Spleen (tissue), 11 donors: ENCODE measurements around the gene LRRC74B. TPM values are rescaled to one million over a fixed set of nuclear protein-coding genes. Genes with fewer than 3 reads are reported as not detected.
"Not testable (repeated sequence)": the region's sequence is repeated elsewhere in the genome, so short reads cannot be mapped to it uniquely, and the experiment has no call there.

Experiments
- DNase-seq: peaks from one replicate; pipeline ENCODE4 v3.0.0-alpha.2; 2020
- H3K27ac ChIP-seq, 8 donors: fragments of 200-600 bp; sonication (generic) in 7 of 8; 1 replicate in 4 of 8; 2 replicates in 4 of 8; pipeline versions ENCODE4 v1.5.0 to v1.8.0; 2016 to 2021; ENCODE audit warnings: inconsistent platforms in 4 of 8, mild to moderate bottlenecking in 4 of 8, moderate library complexity in 1 of 8
- H3K27me3 ChIP-seq, 7 donors: fragments of 200-600 bp; sonication (generic) in 6 of 7; replicated peaks in 1 of 7; 1 replicate in 4 of 7; 2 replicates in 3 of 7; pipeline versions ENCODE4 v1.5.0 to v1.8.0; 2016 to 2021; ENCODE audit warnings: inconsistent platforms in 3 of 7, mild to moderate bottlenecking in 1 of 7
- H3K36me3 ChIP-seq, 6 donors: fragments of 200-600 bp; sonication (generic) in 5 of 6; 1 replicate in 4 of 6; 2 replicates in 2 of 6; pipeline versions ENCODE4 v1.5.0 to v1.8.0; 2016 to 2021; ENCODE audit warnings: inconsistent platforms in 2 of 6
- H3K4me1 ChIP-seq, 6 donors: fragments of 200-600 bp; sonication (generic) in 5 of 6; 1 replicate in 3 of 6; 2 replicates in 3 of 6; pipeline versions ENCODE4 v1.5.0 to v1.8.0; 2016 to 2021; ENCODE audit warnings: inconsistent platforms in 3 of 6
- H3K4me3 ChIP-seq, 8 donors: fragments of 200-600 bp; sonication (generic) in 7 of 8; 1 replicate in 4 of 8; 2 replicates in 4 of 8; pipeline versions ENCODE4 v1.5.0 to v1.8.0; 2016 to 2021; ENCODE audit warnings: inconsistent platforms in 4 of 8, mild to moderate bottlenecking in 4 of 8, moderate library complexity in 2 of 8
- H3K9me3 ChIP-seq, 8 donors: fragments of 200-600 bp; sonication (generic) in 7 of 8; 1 replicate in 4 of 8; 2 replicates in 4 of 8; pipeline versions ENCODE4 v1.5.0 to v1.8.0; 2016 to 2021; ENCODE audit warnings: inconsistent platforms in 4 of 8
- CTCF ChIP-seq, 11 experiments: fragments of 200-600 bp in 7 of 11; fragments of 450-650 bp in 4 of 11; sonication (generic) in 4 of 11; IDR thresholded peaks in 8 of 11; conservative IDR thresholded peaks in 3 of 11; 1 replicate in 7 of 11; 2 replicates in 4 of 11; pipeline versions ENCODE4 v1.4.0 to v1.8.0; 2016 to 2021; ENCODE audit warnings: antibody characterized with exemption in 11 of 11, inconsistent platforms in 4 of 11, mild to moderate bottlenecking in 1 of 11
- POLR2A ChIP-seq, 3 donors: fragments of 450-650 bp; IDR thresholded peaks; one replicate each; pipeline ENCODE4 v1.5.1; 2017; ENCODE audit warnings: antibody characterized with exemption in 3 of 3, mild to moderate bottlenecking in 1 of 3
- POLR2AphosphoS5 ChIP-seq, 3 donors: sonication (generic); formaldehyde crosslinking; IDR thresholded peaks; one replicate each; pipeline ENCODE4 v1.5.1; 2017; ENCODE audit warnings: antibody characterized with exemption in 3 of 3
- WGBS, 5 donors: extraction: QIAGEN DNeasy Blood & Tissue Kit in 3 of 5; methylation state at CpG; one replicate each; pipeline versions ENCODE4 v1.1.5 to v1.1.7; 2013 to 2018; 5-methylcytosine and 5-hydroxymethylcytosine counted together
- intact Hi-C: fragments of 100-400 bp; cut with DNase I; formaldehyde crosslinking; loops from one replicate; pipeline ENCODE4 v1.15.0; 2023; ENCODE audit warnings: low total_unique reads
- polyA plus RNA-seq, 3 donors: library from polyadenylated mRNA; stranded (reverse); fragments of 200-250 nt; gene quantifications; one replicate each; pipeline ENCODE4 v1.2.1, GENCODE V29; 2013
- total RNA-seq, 7 donors: library from RNA; depleted of rRNA in 3 of 7; stranded (reverse); fragments of >200 nt in 3 of 7; fragmentation: NEBNext Ultra II Directional in 4 of 7; extraction: Animal tissue kit (Norgen Biotek cat#: 25700) in 4 of 7; gene quantifications; one replicate each; pipeline versions ENCODE4 v1.1.0 to v1.2.1, GENCODE V29; 2016 to 2021
- donor health status: healthy with polysubstance abuse.
- donor health status: DM: no; HTN: no; CAD: no; lungs with moderate emphysema.
- donor health status: DM: no; HTN: no; CAD: no.
- donor health status: Bipolar disorder and iron deficiency.
- donor health status: healthy.
- donor health status: DM: no; HTN: no; CAD: no.
- donor health status: DM: yes; HTN: yes; CAD: no.

Gene LRRC74B
- total and polyA plus RNA-seq, 10 donors = 0.03 TPM; not detected in 9

GRCh38 chr22:21054046-21054713, 8.4 kb downstream of the LRRC74B start:
- intact Hi-C loops = no loop called here
- no peak overlapping the region for H3K27ac ChIP-seq
- no peak overlapping the region for H3K4me3 ChIP-seq
- TF ChIP-seq POLR2A (IDR thresholded peaks at IDR 0.05) (no peak), CTCF (IDR thresholded peaks at IDR 0.05 in 8 of 11, conservative IDR thresholded peaks at IDR 0.05 in 3 of 11) (no peak), POLR2AphosphoS5 (IDR thresholded peaks at IDR 0.05) (no peak)
- 87 to 96% (median 92%) methylated on average over 15 of the region's 15 CpGs for WGBS, 5 donors
- H3K27me3 ChIP-seq = peaks cover 0 to 24% (median 0%) of the 10 kb centered on the region in 7 donors
- no peak for DNase-seq
- no peaks in the 10 kb centered on the region for H3K36me3 ChIP-seq
- peaks cover 0 to 9% (median 4%) of the 10 kb centered on the region in 6 donors for H3K4me1 ChIP-seq
- H3K9me3 ChIP-seq = no peaks in the 10 kb centered on the region

GRCh38 chr22:21054714-21055563, 9.2 kb downstream of the LRRC74B start:
- WGBS, 5 donors = 88 to 98% (median 91%) methylated on average over 9 to 11 of the region's 11 CpGs
- no peak overlapping the region for H3K27ac ChIP-seq
- no peaks in the 10 kb centered on the region for H3K9me3 ChIP-seq
- TF ChIP-seq CTCF (IDR thresholded peaks at IDR 0.05 in 8 of 11, conservative IDR thresholded peaks at IDR 0.05 in 3 of 11) = no peak
- TF ChIP-seq POLR2A (IDR thresholded peaks at IDR 0.05) = no peak
- no peak for TF ChIP-seq POLR2AphosphoS5 (IDR thresholded peaks at IDR 0.05)
- H3K27me3 ChIP-seq = peaks cover 0 to 24% (median 0%) of the 10 kb centered on the region in 7 donors
- H3K4me1 ChIP-seq = peaks cover 0 to 9% (median 4%) of the 10 kb centered on the region in 6 donors
- peak; percentile 61 for DNase-seq
- H3K4me3 ChIP-seq = no peak overlapping the region
- intact Hi-C loops = no loop called here
- H3K36me3 ChIP-seq = no peaks in the 10 kb centered on the region

- Histone ChIP-seq H3K27ac (no peak overlapping the region), H3K4me3 (no peak overlapping the region), H3K27me3 (peaks cover 0 to 24% (median 0%) of the 10 kb centered on the region in 7 donors), H3K36me3 (no peaks in the 10 kb centered on the region), H3K9me3 (no peaks in the 10 kb centered on the region), H3K4me1 (peaks cover 0 to 9% (median 4%) of the 10 kb centered on the region in 6 donors)
- DNase-seq = no peak
- intact Hi-C loops = no loop called here
- no peak for TF ChIP-seq CTCF (IDR thresholded peaks at IDR 0.05 in 8 of 11, conservative IDR thresholded peaks at IDR 0.05 in 3 of 11)
- TF ChIP-seq POLR2A (IDR thresholded peaks at IDR 0.05) = no peak
- TF ChIP-seq POLR2AphosphoS5 (IDR thresholded peaks at IDR 0.05) = no peak
- 30 to 47% (median 43%) methylated on average over 1 to 4 of the region's 4 CpGs for WGBS, 5 donors
These were observed 9.8 kb downstream of the LRRC74B start for GRCh38 chr22:21055564-21055834.

GRCh38 chr22:21055880-21056319, 10.2 kb downstream of the LRRC74B start:
- no peaks in the 10 kb centered on the region for H3K9me3 ChIP-seq
- no peak overlapping the region for H3K4me3 ChIP-seq
- DNase-seq = peak; percentile 49
- H3K4me1 ChIP-seq = peaks cover 0 to 9% (median 4%) of the 10 kb centered on the region in 6 donors
- TF ChIP-seq CTCF (IDR thresholded peaks at IDR 0.05 in 8 of 11, conservative IDR thresholded peaks at IDR 0.05 in 3 of 11) (no peak), POLR2A (IDR thresholded peaks at IDR 0.05) (no peak), POLR2AphosphoS5 (IDR thresholded peaks at IDR 0.05) (no peak)
- H3K27ac ChIP-seq = no peak overlapping the region
- no peaks in the 10 kb centered on the region for H3K36me3 ChIP-seq
- peaks cover 0 to 24% (median 0%) of the 10 kb centered on the region in 7 donors for H3K27me3 ChIP-seq
- 32 to 46% (median 36%) methylated on average over 7 of the region's 7 CpGs for WGBS, 5 donors
- intact Hi-C loops = no loop called here

GRCh38 chr22:21060363-21060762, 14.6 kb downstream of the LRRC74B start:
- H3K4me3 ChIP-seq, H3K4me1 ChIP-seq, H3K27ac ChIP-seq, intact Hi-C loops, H3K36me3 ChIP-seq, H3K9me3 ChIP-seq, DNase-seq: not testable (repeated sequence)
- H3K27me3 ChIP-seq = peaks cover 0 to 16% (median 0%) of the 10 kb centered on the region in 7 donors
- 74 to 89% (median 77%) methylated on average over 4 to 7 of the region's 8 CpGs for WGBS, 5 donors

GRCh38 chr22:21061660-21062321, 16.0 kb downstream of the LRRC74B start:
- H3K27ac ChIP-seq, DNase-seq, H3K4me1 ChIP-seq, intact Hi-C loops, H3K36me3 ChIP-seq, H3K4me3 ChIP-seq, H3K9me3 ChIP-seq, H3K27me3 ChIP-seq: not testable (repeated sequence)
- WGBS, 5 donors = 87 to 95% (median 93%) methylated on average over 15 to 18 of the region's 18 CpGs
